Stimulated activated CD8-positive, alpha-beta memory T cell treated with anti-CD3 and anti-CD28 coated beads, Interleukin-7, amount 100 ng/mL, for 48 hours (primary cell): ENCODE data around the gene CCND1.

ENCODE experiments used
- DNase-seq, 2 donors: peaks; one replicate each; pipeline ENCODE4 v3.0.0-alpha.2; 2020; ENCODE audit warnings: low read depth in 1 of 2; ENCODE audit errors: extremely low read depth in 1 of 2

The CCND1 gene

DNA sequence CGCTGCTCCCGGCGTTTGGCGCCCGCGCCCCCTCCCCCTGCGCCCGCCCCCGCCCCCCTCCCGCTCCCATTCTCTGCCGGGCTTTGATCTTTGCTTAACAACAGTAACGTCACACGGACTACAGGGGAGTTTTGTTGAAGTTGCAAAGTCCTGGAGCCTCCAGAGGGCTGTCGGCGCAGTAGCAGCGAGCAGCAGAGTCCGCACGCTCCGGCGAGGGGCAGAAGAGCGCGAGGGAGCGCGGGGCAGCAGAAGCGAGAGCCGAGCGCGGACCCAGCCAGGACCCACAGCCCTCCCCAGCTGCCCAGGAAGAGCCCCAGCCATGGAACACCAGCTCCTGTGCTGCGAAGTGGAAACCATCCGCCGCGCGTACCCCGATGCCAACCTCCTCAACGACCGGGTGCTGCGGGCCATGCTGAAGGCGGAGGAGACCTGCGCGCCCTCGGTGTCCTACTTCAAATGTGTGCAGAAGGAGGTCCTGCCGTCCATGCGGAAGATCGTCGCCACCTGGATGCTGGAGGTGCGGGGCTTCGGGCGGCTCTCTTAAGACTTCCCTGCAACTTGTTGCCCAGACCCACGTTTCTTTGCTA, at the start of gene CCND1:
TSS of gene CCND1 (plus strand) at position 162 of the 587 bp plus-strand sequence. CDS start at position 320, 158 bp downstream.
- DNase-seq: no peak

DNA sequence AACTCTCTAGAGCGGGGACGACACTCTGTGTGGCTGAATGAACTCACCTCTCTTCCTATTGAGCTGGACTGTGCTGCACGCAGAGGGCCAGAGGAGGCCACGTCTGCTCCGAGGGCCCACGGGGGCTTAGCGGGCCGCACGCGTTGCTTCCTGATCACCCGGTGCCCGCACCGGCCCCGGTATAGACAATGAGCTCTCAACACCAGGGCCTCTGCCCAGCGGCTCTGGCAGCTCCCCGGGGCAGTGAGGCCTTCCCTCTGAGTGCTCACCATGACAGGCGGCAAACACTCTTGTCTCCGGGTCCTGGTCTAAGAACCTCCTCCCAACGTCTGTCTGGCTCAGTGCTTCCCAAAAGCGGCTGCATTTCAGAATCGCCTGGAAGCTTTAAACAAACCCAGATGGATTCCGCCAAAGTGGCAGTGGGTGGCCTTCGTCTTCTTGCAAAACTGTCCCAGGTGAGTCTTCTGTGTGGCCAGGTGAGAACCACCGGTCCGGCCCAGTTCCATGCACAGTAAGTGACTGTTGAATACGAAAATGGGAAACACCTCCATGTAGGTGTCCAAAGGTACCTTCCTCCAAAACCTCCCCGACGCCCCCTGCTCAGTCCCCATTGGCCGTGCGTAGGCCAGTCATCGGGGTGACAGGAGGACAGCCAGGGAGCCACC, 47.8 kb upstream of the CCND1 start:
- DNase-seq: no peak

DNA sequence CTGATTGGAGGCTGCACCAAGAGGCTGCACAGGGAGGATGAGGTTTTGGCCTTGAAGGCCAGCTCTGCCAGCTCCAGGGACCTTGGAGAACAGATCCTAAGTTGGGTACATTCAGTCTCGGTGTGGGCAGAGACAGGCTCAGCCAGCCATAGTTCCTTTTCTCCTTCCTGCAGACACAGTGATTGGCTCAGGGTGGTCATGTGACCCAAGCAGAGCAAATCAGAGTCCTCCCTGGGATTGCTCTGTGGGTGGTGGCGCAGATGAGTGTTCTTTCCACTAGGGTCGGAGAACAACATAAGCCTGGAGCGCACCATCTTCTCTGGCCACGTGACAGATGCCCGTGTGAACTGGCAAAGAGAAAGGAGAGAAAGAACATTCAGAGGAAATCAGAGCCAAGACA, 47.1 kb upstream of the CCND1 start:
- DNase-seq: no peak

DNA sequence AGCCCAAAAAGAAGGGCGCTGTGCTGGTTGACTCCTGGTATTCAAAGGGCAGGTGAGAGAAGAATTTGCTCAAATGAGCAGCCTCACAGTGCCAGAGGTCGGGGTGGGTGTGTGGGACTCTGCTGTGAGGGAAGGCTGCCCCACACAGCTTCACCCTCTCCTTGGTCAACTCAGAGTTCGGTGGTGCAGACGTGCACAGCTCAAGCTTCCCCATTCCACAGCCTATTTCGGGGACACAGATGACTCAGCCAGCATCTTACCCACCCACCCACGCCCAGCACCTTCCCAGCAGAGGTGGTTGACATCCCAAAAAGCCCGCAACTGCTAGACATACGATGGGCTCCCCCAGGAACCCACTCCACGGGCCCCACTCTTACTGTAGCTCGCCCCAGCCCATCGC, 46.5 kb upstream of the CCND1 start:
- DNase-seq: no peak

DNA sequence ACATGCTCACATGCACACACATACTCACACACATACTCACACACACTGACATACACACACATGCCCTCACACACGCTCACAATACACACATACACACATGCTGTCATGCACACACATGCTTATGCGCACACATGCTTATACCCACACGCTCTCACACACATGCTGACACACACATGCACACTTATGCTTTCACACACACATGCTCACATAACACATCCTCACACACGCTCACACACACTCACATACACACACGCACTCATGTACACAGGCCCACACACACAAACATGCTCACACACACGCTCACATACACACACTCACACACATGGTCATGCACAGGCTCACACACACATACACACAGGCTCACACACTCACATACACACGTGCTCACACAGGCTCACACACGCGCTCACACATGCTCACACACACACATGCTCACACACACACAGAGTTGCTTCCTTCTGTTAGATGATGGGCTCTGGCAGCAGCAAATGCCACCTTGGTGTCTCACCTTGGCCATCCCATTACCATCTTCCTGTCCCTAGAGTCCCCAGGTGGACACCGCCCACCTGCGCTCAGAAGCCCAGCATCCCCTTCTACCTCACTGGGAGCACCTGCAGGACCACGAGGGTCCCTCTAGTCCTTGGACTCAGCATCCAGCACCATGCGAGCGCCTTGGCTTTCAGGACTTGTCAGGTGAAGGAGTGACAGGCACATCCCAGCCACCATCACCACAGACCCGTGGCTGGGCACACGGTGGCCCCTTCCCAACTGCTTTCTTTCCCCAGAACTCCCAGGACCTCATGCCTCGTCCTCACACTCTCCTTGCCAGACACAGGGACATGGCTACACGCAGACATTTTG, 44.9 kb upstream of the CCND1 start:
- DNase-seq: no peak

DNA sequence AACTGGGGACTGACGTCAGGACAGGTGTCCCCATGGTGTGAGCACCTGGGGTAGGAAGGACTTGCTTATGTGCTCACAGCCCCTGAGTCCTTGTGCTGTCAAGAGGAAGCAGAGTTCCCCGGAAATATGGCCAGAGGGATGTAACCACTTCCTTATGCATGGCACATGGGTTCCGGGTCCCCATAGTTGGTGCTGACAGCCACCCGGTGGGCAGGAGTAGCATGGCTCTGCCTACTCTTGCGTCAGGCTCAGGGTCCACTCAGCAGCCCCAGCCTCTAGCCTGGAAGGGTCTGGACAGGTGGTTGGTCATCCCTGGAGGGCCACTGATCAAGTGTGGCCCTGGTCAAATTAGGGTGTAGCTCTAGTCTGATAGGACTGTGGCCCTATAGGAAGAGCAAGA, 42.8 kb upstream of the CCND1 start:
- DNase-seq: no peak

DNA sequence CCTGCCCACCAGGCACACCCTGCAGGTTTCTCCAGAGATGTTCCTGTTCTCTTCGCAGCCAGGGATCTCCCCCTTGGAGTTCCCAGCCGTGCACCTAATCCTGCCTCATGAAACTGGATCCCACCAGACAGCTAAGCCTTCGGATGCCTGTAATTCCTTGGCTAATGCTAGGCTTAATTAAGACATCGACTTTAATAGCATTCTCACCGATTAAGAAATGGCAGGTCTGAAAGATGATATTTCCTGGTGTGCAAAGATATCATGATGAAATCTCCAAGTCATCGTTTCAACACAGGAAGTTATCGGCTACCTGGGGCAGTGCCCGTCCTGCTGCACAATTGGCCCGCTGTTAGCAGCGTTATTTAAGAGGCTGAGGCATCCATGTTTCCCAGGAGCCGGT, 41.5 kb upstream of the CCND1 start:
- no peak for DNase-seq

DNA sequence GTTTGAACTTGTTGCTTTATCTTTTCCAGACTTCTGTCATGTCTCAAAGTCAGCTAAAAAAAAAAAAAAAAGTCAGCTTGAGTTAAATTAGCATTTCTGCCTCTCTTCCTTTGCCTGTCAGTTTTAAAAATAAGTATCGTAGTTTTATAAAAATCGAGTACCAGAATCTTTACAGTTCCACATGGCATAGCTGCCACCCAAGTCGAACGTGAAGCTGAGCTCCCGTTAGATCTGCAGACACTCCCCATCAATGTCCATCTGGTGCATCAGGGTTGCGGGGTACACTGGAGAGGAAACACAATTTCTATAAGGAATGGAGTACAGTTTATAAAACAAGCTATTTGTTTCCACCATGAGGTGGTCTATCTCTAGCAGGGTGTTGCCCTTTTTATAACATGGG, 41.0 kb upstream of the CCND1 start:
- no peak for DNase-seq

DNA sequence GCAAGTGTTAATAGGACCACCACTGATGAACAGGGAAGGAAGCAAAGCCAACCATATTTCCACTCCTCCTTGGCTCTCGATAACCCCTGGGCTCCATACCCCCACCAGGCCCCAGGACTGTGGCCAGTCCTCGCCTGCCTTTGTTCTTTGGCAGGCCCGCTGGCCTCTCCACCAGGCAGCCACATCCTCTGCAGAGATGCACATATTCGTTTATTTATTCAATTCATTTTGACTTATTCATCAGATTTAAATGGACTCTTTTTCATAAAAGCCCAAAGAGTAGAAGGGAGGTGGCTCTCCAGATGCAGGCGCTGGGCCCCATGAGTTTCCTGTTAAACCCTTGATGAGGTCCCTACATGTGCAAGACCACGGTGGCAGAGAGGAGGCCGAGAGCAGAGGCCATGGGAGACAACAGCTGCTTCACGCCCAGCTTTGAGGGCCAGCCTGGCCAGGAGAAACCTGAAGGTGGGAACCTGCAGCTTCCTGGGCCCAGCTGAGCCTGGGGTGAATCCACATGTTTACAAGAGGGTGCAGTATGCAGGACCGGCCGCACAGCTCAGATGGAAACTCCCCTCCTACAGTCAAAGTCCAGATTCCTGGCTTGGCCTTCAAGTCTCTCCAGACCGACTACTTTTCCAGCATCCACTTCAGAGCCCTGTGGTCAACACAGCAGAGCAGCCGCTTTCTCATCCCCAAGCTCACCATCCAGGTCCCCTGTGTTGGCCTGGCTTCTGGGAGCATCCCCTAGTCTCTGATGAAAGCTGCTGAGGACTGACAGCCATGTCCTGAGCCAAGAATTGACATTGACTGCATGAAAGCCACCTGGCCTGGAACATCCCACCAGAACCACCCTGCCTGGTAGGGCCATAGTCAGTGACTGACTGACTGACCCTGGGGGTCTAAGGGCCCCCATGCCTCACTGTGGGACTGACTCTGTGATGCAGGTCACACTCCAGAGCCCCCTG, 39.7 kb upstream of the CCND1 start:
- no peak for DNase-seq

DNA sequence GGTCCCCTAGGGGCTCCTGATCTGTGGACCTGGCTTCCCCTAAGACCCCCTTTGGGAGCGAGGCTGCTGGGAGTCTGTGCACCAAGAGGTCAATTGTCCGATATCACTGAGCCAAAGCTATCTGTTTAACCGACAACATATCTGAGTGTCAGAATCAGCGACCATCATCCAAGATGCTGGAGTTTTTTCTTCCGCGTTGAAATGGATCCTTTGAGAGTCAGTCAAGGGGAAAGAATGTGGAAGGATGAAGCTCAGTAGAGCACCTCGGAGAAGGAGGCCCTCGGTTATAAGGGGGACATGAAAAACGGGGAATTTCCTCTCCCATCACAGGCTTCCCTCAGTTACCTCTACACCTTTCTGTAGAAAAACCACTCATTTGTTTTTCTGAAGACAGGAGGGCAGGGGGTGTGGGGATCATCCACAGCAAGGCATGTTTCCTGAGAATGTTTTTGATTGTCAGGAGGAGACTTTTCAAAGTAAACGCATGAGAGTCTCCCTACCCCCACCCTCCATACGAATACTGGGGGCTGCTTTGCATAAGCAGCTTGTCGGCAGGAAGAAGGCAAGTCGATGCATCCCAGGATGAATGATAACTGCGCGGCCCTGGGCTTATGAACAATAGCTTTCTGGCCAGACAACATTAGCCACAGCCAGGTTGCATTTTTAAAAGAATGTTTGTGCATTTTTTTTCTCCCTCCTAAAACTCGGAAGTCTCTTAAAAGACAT, 37.7 kb upstream of the CCND1 start:
- no peak for DNase-seq

DNA sequence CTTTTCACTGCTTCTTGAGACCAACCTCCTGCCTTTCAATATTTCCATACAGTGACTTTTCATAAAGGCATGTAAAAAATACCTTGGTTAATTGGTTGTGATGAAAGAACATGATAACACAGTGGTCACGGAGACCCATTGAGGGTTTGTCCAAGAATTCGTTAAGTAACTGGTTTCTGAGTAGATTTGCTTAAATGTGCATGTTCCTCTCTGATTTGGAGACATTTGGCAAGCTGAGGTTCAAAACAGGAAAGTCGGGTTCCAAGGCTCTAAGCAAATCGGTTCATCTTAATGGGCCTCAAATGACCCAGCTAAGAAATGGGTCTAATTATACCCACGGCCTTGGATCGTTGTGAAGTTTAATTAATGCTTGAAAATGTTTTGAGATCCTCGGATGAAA, 36.9 kb upstream of the CCND1 start:
- no peak for DNase-seq

DNA sequence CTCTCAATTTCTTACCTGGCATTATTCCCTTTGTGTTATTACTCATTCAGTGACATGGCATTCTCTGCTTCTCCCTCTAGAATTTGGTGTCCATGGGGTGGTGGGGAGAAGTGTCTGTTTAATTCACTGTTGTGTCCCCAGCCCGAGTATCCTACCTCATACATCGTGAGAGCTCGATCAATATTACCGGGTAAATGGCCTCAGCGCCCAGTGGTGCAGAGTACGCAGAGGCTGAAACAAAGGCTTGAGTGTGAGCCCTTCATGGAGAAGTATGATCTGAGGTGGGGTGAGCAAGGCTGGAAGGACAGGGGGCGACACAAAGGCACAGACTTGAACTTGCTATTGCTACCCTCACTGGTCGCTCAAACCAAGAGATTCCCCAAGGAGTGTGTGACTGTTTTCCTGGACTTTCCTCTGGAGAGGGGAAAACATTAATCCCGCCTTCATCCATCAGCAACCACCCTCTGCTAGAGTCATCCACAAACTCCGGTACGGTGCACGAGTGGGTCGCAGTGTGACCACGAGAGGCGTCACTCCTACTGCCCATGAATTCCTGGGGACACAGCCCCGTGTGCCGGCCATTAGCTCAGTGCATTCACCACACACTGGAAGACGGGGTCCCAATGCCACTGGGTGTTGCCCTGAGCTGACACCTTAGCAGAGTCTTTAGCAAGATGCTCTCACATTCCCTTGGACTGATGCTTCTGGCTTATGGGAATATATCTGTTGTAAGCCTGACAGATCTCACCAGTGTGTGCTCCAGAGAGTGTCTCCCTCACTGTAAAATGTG, 35.0 kb upstream of the CCND1 start:
- no peak for DNase-seq

DNA sequence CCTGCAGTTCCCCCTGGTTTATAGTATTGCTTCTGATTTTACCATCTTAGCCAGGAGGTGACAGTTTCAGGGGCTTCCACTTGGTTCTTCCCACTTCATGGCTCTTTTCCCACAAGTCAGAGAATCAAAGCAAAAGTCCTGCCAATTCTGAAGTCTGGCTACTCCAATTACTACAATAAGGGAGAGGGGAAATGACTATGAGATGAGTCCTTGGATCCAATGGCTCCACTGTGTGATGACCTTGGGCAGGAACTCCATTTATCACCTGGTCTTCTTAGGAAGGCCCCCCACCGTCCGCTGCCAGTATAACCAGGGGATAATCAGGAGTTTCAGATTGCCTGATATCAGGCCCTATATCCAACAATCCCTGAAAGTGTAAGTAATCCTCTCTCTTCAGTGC, 31.6 kb upstream of the CCND1 start:
- no peak for DNase-seq

DNA sequence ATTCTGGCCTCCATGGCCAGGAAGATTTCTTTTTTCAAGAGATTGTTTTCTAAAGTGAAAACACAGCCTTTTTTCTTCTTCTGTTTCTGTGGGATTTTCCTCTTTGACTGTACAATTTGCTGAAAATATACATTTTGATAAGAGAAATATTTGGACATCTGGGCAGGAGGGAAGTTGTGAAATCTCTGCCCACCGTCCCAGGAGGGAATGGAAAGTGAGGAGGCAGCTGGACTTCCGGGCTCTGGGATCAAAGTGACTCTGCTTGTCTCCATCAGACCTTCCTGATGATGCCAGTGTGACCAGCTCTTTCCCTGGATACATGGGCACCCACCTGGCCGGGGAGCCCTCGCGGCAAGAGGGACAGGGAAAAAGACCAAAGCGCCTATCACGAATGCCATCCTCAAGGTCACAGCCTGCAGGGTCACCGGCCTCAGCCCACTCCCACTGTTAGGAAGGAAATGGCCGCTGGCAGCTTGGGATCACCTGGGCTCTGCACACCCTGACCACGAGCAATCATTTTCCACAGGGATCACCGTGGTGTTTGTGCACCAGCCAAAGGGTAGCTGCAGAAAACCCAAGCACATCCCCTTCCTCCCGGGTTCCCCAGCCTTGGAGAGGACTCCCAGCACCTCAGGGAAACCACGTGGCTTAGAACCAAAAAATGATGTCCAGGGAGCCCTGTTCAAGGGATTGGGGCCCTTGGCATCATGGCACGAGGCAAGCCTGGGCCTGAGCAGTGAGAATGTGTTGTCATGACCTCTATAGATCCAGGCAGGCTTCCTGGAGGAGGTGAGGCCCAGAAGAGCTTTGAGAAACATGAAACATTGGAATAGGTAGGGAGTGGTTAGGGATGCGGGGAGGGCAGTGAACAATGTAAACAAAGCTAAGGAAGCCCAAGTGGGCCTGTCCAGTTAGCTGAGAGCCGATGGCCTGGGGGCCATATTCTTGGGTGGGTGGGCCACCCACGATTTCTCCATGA, 29.1 kb upstream of the CCND1 start:
- no peak for DNase-seq

DNA sequence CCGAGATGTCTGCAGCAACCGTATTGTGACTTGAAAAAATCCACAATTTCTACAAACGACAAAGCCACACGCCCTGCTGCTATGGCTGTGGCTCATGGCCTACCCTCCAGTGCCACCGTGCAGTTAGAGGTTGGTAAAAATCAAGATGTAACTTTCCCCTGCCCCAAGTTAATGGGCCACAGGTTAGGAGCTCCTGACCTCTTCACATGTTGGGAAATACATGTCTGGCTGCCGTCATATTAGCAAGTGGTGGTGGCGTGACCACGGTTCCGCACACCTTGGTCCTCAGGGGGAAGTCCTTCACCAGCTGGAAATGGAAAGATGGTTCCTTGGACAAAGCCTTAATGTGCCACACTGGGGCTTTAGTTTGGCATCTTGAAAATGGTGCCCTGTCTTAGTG, 27.4 kb upstream of the CCND1 start:
- no peak for DNase-seq

DNA sequence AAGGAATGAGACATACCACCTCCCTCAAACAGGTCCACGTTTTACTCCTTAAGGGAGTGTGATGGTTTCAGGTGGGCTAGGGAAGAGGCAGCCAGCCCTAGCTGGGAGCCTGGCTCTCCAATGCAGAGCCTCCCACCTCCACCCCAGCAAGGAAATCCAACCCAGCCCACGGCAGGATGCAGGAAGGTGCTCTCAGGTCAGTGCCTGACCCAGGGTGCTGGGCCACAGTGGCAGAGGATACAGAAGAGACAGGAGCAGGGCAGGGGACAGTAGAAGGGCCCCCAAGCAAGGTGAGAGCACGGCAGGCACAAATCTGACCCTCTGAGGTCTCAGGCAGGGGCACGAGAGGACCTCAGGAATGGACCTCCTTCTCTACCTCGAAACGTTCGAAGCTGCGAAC, 26.9 kb upstream of the CCND1 start:
- no peak for DNase-seq

DNA sequence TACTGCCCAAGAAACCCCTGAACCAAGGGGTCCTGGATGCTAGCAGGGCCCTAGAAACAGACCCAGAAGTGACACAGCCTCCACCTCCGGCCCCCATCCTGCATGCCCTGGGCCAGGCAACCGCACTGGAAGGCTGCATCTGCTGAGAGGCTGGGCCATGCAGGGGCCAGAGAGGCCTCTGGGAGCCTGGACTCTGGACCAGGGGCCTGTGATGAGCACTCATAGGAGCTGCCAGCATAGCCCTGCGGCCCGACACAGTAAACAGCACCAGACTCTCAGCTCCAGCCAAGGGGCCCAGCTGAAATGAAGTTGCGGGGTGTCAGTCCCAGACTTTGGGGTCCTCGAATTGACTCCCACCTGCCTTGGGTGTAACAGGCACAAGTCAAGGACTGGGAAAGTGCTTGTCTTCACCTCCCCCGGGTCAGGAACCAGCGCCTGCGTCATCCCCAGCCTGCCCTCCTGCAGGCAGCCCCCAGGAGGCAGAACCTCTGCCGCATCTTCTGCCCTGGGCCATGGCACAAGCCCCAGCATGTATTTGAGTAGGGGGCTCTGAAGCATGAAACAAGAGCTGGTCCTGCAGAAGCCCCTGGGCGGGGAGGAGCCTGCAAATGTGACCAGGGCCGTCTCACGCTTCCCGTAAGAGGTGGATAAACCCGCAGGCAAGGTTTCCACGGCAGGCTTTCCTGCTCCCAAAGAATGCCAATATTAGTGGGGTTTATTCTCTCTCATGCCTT, 25.2 kb upstream of the CCND1 start:
- no peak for DNase-seq

DNA sequence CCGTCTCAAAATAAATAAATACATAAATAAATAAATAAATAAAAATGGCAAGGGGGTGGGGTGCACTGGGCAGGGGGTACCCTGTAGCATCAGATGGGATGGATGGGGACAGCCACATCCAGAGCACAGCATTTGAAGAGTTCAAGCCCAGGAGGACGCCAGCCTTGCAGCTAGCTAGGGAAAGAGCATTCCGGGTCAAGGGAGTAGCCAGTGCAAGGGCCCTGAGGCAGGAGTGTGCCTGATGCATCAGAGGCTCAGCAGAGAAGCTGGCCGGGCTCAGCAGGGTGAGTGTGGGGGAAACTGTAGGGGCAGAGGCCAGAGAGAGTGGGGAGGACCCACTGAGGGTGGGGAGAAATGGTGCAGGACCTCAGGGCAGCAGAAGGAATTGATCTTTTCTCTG, 23.7 kb upstream of the CCND1 start:
- DNase-seq: no peak
